LNCaP clone FGC (cell line): ENCODE measurements around the gene SIPA1L3.
A peak's percentile ranks its signal among the peaks of the same experiment; 100 is the strongest.

Experiments
- DNase-seq: peaks from one replicate; pipeline ENCODE4 v3.0.0-alpha.2; 2011; ENCODE audit warnings: low read depth
- H3K4me3 ChIP-seq: 2 replicates; pipeline ENCODE4 v1.5.1; 2011; ENCODE audit warnings: mild to moderate bottlenecking, low read depth, low read length, control low read depth
- CTCF ChIP-seq: IDR thresholded peaks from 2 replicates; pipeline ENCODE4 v1.5.1; 2012; ENCODE audit warnings: mild to moderate bottlenecking; ENCODE audit not compliant: control insufficient read depth, insufficient read depth; ENCODE audit errors: extremely low read depth

The SIPA1L3 gene

GRCh38 chr19:38057959-38058690 is 151.1 kb downstream of the SIPA1L3 start:
- DNase-seq: peak; percentile 91
- peak overlapping the region; percentile 29 for H3K4me3 ChIP-seq
- no peak for TF ChIP-seq CTCF

DNA sequence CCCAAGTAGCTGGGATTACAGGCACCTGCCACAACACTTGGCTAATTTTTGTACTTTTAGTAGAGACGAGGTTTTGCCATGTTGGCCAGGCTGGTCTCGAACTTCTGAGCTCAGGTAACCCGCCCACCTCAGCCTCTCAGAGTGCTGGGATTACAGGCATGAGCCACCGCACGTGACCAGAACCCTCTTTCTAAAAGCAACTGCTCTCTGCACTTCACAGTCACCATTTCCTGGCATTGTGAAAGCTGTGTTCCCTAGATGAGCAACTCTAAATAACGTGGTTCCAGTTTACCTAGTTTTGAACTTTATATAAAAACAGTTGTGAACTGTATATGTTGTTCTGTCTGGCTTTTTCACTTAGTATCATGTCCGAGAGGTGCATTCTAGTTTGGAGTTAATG is 152.9 kb downstream of the SIPA1L3 start:
- DNase-seq: no peak
- TF ChIP-seq CTCF: no peak
- no peak overlapping the region for H3K4me3 ChIP-seq

DNA sequence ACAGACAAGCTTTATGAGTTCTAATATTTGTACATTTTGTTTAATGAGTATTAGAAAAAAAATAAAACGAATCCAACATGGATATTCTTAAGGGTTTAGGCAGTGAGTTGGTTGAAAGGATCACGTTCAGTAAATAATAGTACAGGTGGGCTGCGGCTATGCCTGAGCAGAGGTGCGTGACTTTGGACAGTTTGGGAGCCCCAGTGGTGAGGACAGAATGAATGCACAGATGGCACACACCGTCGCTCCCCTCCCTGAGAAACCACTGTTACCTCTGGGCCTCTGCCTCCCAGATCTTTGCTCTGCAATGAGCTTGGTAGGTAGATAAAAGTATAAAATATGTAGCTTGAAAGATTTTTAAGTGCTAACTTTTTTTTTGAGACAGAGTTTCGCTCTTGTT is 153.3 kb downstream of the SIPA1L3 start:
- no peak overlapping the region for H3K4me3 ChIP-seq
- no peak for DNase-seq
- no peak for TF ChIP-seq CTCF

- no peak for DNase-seq
- H3K4me3 ChIP-seq: no peak overlapping the region
- no peak for TF ChIP-seq CTCF
These were observed 154.3 kb downstream of the SIPA1L3 start for GRCh38 chr19:38061294-38061693.

DNA sequence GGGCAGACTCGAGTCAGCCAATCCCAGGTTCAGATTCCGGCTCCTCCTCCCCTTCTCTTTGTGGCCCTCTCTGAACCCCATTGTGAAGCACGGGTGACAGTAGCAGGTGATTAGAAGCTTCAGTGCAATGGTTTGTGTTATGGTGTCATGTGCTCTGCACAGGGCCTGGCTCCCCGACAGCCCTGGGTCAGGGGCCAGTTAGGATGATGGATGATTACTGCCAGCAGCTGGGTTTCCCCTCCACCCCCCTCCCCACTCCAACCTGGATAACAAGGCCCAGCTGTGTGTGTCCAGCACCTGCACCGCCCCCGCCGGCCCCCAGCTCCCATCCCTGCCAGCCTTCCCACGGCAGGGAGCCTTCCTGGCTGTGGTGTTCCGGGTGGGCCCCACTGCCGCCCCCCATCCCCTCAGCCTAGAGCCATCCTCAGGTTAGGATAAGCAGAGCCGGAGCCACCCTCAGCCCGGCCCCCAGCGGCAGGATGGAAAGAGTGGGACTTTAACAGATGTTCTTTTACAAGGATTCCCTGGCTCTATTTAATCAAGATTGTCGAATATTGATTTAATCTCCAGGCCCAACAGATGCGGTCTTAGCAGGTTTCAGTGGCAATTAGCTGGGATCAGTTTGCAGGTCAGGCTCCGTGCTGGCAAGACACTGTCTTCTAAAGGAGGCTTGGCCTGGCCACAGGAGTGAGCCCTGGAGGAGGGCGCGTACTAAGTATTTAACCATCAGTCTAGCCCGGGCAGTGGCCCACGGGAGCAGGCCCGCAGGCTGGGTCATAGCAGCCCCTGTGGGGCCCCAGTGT is 156.2 kb downstream of the SIPA1L3 start:
- TF ChIP-seq CTCF: no peak
- H3K4me3 ChIP-seq: no peak overlapping the region
- no peak for DNase-seq

- no peak for DNase-seq
- no peak for TF ChIP-seq CTCF
- no peak overlapping the region for H3K4me3 ChIP-seq
These were observed 156.9 kb downstream of the SIPA1L3 start for GRCh38 chr19:38063928-38064327.
